ENCODE data around the gene TTYH2.

Gene TTYH2

DNA sequence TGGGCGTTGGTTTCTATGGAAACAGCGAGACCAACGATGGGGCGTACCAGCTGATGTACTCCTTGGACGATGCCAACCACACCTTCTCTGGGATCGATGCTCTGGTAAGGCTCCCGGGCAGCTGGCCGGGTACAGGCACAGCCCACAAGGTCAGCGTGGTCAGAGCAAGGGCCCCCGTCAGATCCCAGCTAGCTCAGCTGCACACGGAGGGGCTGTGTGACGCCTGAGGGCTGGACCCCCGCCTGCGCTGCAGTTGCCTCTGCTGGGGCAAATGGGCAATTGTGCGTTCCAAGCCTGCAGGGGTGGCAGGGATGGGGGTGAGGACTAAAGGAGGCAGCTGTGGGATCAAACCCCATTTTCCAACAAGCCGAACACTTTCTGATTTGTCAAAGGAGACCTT is 17.5 kb downstream of the TTYH2 start:
- Histone ChIP-seq H3K9ac (ENCODE audit: low read length) (no peak overlapping the region), H3K4me3 (ENCODE audit: low read depth in 1 of 2, low read length in 2 of 2) (no peak overlapping the region), H3K27ac (ENCODE audit: low read depth, low read length) (no peak overlapping the region), H3K4me1 (ENCODE audit: insufficient read depth, low read length) (no peaks in the 10 kb centered on the region), H3K9me3 (ENCODE audit: low read length) (no peaks in the 10 kb centered on the region), H3K36me3 (ENCODE audit: insufficient read depth, low read length) (no peaks in the 10 kb centered on the region), H3K27me3 (ENCODE audit: control insufficient read depth in 1 of 2, insufficient read depth in 2 of 2, low read length in 2 of 2) (no peaks in the 10 kb centered on the region)

DNA sequence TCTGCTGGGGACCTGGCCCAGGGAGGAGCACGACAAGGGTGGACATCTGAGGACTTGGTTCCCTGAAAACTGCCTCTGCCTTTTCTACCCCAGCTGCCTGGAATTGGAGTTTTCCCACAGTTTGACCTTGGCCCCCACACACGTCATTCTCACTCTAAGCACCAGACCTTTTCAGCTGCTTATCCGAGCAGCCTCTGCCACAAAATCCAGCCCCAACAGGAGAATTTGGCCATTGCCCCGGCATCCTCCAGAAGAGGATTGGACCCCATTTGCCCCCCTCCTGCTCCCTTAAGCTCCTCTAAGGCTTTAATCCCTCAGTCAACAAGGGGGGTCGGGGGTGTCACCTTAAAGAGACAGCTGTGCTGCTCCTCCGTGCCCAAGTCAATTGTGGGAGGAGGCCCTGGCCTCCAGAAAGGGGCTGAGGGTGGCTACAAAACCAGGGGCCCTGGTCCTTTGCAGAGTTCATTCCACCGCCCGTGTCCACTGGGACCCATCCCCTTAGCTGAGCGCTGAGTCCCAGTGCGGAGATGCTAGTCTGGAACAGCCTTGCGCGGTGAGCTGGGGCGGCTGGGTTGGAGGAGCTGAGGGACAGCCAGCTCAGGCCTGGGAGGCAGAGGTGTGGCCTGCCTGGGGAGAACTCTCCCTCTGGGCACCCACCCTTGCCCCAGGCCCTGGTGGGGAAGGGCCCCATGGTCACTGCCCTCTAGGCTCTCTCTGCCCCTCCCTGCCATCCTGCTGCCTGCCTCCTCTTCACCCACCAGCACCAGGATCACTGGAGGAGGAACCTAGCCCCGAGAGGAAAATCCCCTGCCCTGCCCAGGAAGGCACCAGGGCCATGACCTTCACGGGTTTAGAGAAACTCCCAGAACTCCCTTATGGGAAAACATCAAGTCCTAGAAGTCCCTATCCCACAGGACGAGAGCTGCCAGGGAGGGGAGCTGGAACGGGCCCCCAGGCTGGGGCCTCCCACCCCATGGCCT is 18.8 kb downstream of the TTYH2 start:
- Histone ChIP-seq H3K36me3 (ENCODE audit: insufficient read depth, low read length) (no peaks in the 10 kb centered on the region), H3K9me3 (ENCODE audit: low read length) (no peaks in the 10 kb centered on the region), H3K27ac (ENCODE audit: low read depth, low read length) (no peak overlapping the region), H3K9ac (ENCODE audit: low read length) (no peak overlapping the region), H3K4me1 (ENCODE audit: insufficient read depth, low read length) (no peaks in the 10 kb centered on the region), H3K27me3 (ENCODE audit: control insufficient read depth in 1 of 2, insufficient read depth in 2 of 2, low read length in 2 of 2) (no peaks in the 10 kb centered on the region), H3K4me3 (ENCODE audit: low read depth in 1 of 2, low read length in 2 of 2) (no peak overlapping the region)

DNA sequence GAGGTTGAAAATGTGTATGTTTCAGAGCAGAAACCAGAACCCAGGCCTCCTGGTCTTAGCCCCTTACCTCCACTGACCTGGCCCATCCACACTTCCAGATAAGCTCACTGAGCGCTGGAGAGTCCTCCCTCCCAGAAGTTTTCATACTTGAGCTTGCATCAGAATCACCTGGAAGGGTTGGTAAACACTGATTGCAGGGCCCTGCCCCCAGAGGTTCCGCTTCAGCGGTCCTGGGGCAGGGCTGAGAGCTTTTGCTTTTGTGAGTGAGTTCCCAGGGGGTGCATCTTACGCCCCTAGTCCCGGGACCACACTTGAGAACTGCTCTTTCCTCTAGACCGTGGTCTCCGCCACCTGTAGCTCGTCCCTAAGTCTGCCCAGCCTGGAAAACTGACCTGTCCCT is 20.6 kb downstream of the TTYH2 start:
- no peaks in the 10 kb centered on the region for H3K27me3 ChIP-seq (ENCODE audit: control insufficient read depth in 1 of 2, insufficient read depth in 2 of 2, low read length in 2 of 2)
- H3K27ac ChIP-seq (ENCODE audit: low read depth, low read length): no peak overlapping the region
- H3K4me3 ChIP-seq (ENCODE audit: low read depth in 1 of 2, low read length in 2 of 2): no peak overlapping the region
- peaks cover under 1% of the 10 kb centered on the region for H3K4me1 ChIP-seq (ENCODE audit: insufficient read depth, low read length)
- no peaks in the 10 kb centered on the region for H3K36me3 ChIP-seq (ENCODE audit: insufficient read depth, low read length)
- H3K9me3 ChIP-seq (ENCODE audit: low read length): no peaks in the 10 kb centered on the region
- no peak overlapping the region for H3K9ac ChIP-seq (ENCODE audit: low read length)

GRCh38 chr17:74234486-74234885 is 21.1 kb downstream of the TTYH2 start:
- Histone ChIP-seq H3K27me3 (ENCODE audit: control insufficient read depth in 1 of 2, insufficient read depth in 2 of 2, low read length in 2 of 2) (no peaks in the 10 kb centered on the region), H3K27ac (ENCODE audit: low read depth, low read length) (no peak overlapping the region), H3K4me1 (ENCODE audit: insufficient read depth, low read length) (peaks cover 6% of the 10 kb centered on the region), H3K9ac (ENCODE audit: low read length) (no peak overlapping the region), H3K4me3 (ENCODE audit: low read depth in 1 of 2, low read length in 2 of 2) (no peak overlapping the region), H3K36me3 (ENCODE audit: insufficient read depth, low read length) (no peaks in the 10 kb centered on the region), H3K9me3 (ENCODE audit: low read length) (no peaks in the 10 kb centered on the region)

- H3K27me3 ChIP-seq (ENCODE audit: control insufficient read depth in 1 of 2, insufficient read depth in 2 of 2, low read length in 2 of 2): no peaks in the 10 kb centered on the region
- peaks cover 6% of the 10 kb centered on the region for H3K4me1 ChIP-seq (ENCODE audit: insufficient read depth, low read length)
- H3K36me3 ChIP-seq (ENCODE audit: insufficient read depth, low read length): no peaks in the 10 kb centered on the region
- H3K9ac ChIP-seq (ENCODE audit: low read length): no peak overlapping the region
- no peak overlapping the region for H3K27ac ChIP-seq (ENCODE audit: low read depth, low read length)
- no peak overlapping the region for H3K4me3 ChIP-seq (ENCODE audit: low read depth in 1 of 2, low read length in 2 of 2)
- no peaks in the 10 kb centered on the region for H3K9me3 ChIP-seq (ENCODE audit: low read length)
These were observed 21.7 kb downstream of the TTYH2 start for GRCh38 chr17:74235040-74235581.

GRCh38 chr17:74235911-74236371 is 22.6 kb downstream of the TTYH2 start:
- Histone ChIP-seq H3K27me3 (ENCODE audit: control insufficient read depth in 1 of 2, insufficient read depth in 2 of 2, low read length in 2 of 2) (no peaks in the 10 kb centered on the region), H3K27ac (ENCODE audit: low read depth, low read length) (no peak overlapping the region), H3K9me3 (ENCODE audit: low read length) (no peaks in the 10 kb centered on the region), H3K9ac (ENCODE audit: low read length) (no peak overlapping the region), H3K36me3 (ENCODE audit: insufficient read depth, low read length) (no peaks in the 10 kb centered on the region), H3K4me1 (ENCODE audit: insufficient read depth, low read length) (peaks cover 6% of the 10 kb centered on the region), H3K4me3 (ENCODE audit: low read depth in 1 of 2, low read length in 2 of 2) (no peak overlapping the region)

DNA sequence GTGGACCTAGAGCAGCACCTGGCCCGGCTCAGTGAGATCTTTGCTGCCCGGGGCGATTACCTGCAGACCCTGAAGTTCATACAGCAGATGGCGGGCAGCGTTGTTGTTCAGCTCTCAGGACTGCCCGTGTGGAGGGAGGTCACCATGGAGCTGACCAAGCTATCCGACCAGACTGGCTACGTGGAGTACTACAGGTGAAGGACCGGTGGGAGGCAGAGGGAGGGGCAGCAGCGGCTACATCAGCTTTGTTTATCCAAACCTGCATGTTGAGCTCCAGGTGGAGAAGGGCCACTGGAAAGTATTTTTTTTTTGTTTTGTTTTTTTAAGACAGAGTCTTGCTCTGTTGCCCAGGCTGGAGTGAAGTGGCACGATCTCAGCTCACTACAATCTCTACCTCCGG is 23.9 kb downstream of the TTYH2 start:
- Histone ChIP-seq H3K4me3 (ENCODE audit: low read depth in 1 of 2, low read length in 2 of 2) (no peak overlapping the region), H3K27me3 (ENCODE audit: control insufficient read depth in 1 of 2, insufficient read depth in 2 of 2, low read length in 2 of 2) (no peaks in the 10 kb centered on the region), H3K27ac (ENCODE audit: low read depth, low read length) (no peak overlapping the region), H3K9ac (ENCODE audit: low read length) (no peak overlapping the region), H3K9me3 (ENCODE audit: low read length) (no peaks in the 10 kb centered on the region), H3K36me3 (ENCODE audit: insufficient read depth, low read length) (no peaks in the 10 kb centered on the region), H3K4me1 (ENCODE audit: insufficient read depth, low read length) (peaks cover 6% of the 10 kb centered on the region)

DNA sequence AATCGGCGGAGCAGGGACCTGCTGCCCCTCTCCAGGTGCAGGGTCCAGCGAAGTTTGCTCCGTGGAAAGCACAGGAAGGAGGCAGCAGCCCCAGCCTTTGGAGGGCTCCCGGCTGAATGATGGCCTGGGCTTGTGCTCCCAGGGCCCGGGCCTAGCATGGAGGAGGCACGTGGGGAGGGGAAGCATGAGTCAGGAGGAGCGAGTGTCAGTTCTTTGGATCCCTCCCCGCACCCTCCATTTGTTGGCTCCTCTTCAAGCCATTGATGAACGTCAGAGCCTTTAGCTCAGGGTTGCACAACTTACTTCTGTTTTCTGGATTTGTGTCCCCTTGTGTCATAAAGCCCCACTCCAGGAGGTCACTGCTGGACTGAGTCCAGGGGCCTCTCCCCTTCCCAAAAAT is 25.8 kb downstream of the TTYH2 start:
- Histone ChIP-seq H3K9me3 (ENCODE audit: low read length) (no peaks in the 10 kb centered on the region), H3K36me3 (ENCODE audit: insufficient read depth, low read length) (no peaks in the 10 kb centered on the region), H3K27ac (ENCODE audit: low read depth, low read length) (peak overlapping the region; percentile 13), H3K9ac (ENCODE audit: low read length) (no peak overlapping the region), H3K27me3 (ENCODE audit: control insufficient read depth in 1 of 2, insufficient read depth in 2 of 2, low read length in 2 of 2) (no peaks in the 10 kb centered on the region), H3K4me3 (ENCODE audit: low read depth in 1 of 2, low read length in 2 of 2) (no peak overlapping the region), H3K4me1 (ENCODE audit: insufficient read depth, low read length) (peaks cover 6% of the 10 kb centered on the region)

GRCh38 chr17:74240618-74241205 is 27.3 kb downstream of the TTYH2 start:
- Histone ChIP-seq H3K4me1 (ENCODE audit: insufficient read depth, low read length) (peaks cover 6% of the 10 kb centered on the region), H3K27ac (ENCODE audit: low read depth, low read length) (no peak overlapping the region), H3K36me3 (ENCODE audit: insufficient read depth, low read length) (no peaks in the 10 kb centered on the region), H3K9ac (ENCODE audit: low read length) (no peak overlapping the region), H3K27me3 (ENCODE audit: control insufficient read depth in 1 of 2, insufficient read depth in 2 of 2, low read length in 2 of 2) (no peaks in the 10 kb centered on the region), H3K4me3 (ENCODE audit: low read depth in 1 of 2, low read length in 2 of 2) (no peak overlapping the region), H3K9me3 (ENCODE audit: low read length) (no peaks in the 10 kb centered on the region)

- H3K27ac ChIP-seq (ENCODE audit: low read depth, low read length): no peak overlapping the region
These were observed 28.1 kb downstream of the TTYH2 start for GRCh38 chr17:74241431-74241830.

GRCh38 chr17:74241847-74242246 is 28.5 kb downstream of the TTYH2 start:
- peaks cover 6% of the 10 kb centered on the region for H3K4me1 ChIP-seq (ENCODE audit: insufficient read depth, low read length)
- H3K27me3 ChIP-seq (ENCODE audit: control insufficient read depth in 1 of 2, insufficient read depth in 2 of 2, low read length in 2 of 2): no peaks in the 10 kb centered on the region
- no peak overlapping the region for H3K27ac ChIP-seq (ENCODE audit: low read depth, low read length)
- no peaks in the 10 kb centered on the region for H3K9me3 ChIP-seq (ENCODE audit: low read length)
- H3K36me3 ChIP-seq (ENCODE audit: insufficient read depth, low read length): no peaks in the 10 kb centered on the region
- H3K9ac ChIP-seq (ENCODE audit: low read length): no peak overlapping the region
- no peak overlapping the region for H3K4me3 ChIP-seq (ENCODE audit: low read depth in 1 of 2, low read length in 2 of 2)

More at GRCh38 chr17:74241431-74241830, 28.1 kb downstream of the TTYH2 start:
- H3K36me3 ChIP-seq (ENCODE audit: insufficient read depth, low read length): no peaks in the 10 kb centered on the region
- no peaks in the 10 kb centered on the region for H3K9me3 ChIP-seq (ENCODE audit: low read length)
- H3K4me3 ChIP-seq (ENCODE audit: low read depth in 1 of 2, low read length in 2 of 2): no peak overlapping the region
- H3K27me3 ChIP-seq (ENCODE audit: control insufficient read depth in 1 of 2, insufficient read depth in 2 of 2, low read length in 2 of 2): no peaks in the 10 kb centered on the region
- peaks cover 6% of the 10 kb centered on the region for H3K4me1 ChIP-seq (ENCODE audit: insufficient read depth, low read length)
- H3K9ac ChIP-seq (ENCODE audit: low read length): no peak overlapping the region

Measured in muscle layer of colon (tissue), 2 donors.